ENCODE measurements around the gene IPO4. TPM values are rescaled to one million over a fixed set of nuclear protein-coding genes. Genes with fewer than 3 reads are reported as not detected.
A peak's percentile ranks its signal among the peaks of the same experiment; 100 is the strongest.

Gene IPO4
- total RNA-seq, 1 experiment from 2014 or later = 102 TPM

DNA sequence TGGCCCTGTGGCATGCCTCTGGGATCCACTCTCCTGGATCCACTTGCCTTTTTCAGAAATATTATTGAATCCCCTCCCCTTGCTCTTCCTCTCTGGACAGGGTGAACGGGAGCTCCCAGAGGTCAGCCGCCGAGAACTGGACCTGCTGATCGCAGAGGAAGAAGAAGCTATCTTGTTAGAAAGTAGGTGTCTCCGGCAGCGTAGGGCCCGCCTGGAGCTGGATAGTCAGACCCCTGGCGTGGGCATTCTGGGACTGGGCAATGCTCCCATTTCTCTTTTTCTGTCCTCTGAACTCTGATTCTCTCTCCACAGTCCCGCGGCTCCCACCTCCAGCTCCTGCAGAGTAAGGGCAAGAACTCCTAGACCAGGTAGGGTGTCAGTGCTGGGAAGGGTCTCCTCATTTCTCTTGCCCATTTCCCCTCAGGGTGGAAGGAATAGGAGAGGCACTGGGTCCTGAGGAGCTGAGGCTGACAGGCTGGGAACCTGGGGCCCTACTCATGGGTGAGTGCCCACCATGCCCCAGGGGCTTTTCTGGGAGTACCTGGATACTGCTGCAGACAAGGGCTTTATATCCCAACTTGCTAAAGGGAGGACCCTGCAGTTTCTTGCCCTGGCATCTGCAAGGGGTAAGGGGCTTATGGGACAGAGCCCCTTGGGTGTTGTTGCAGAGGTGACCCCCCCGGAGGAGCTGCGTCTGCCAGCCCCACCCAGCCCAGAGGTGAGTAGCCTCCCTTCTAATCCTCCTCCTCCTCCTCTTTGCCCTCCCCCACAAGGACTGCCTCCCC lies 11.4 kb downstream of the IPO4 start:
- no peaks in the 10 kb centered on the region for H3K9me2 ChIP-seq (ENCODE audit: insufficient read depth)
- no peaks in the 10 kb centered on the region for H3K79me2 ChIP-seq (ENCODE audit: insufficient read depth, low read length)
- H3K9ac ChIP-seq (ENCODE audit: low read length) = no peak overlapping the region
- no peak overlapping the region for H3K4me2 ChIP-seq (ENCODE audit: low read length)
- intact Hi-C loops (cut with micrococcal nuclease) = no loop called here
- H3K4me1 ChIP-seq (ENCODE audit: control insufficient read depth in 1 of 2, insufficient read depth in 2 of 2, low read length in 2 of 2) = no peaks in the 10 kb centered on the region
- no peaks in the 10 kb centered on the region for H3K27me3 ChIP-seq (ENCODE audit: insufficient read depth, low read length)
- no peak overlapping the region for H3K4me3 ChIP-seq (replicated peaks in 1 of 2; ENCODE audit: low read depth in 1 of 2, low read length in 2 of 2)
- no peak overlapping the region for H2AFZ ChIP-seq (ENCODE audit: low read depth, low read length, poor library complexity, severe bottlenecking)
- BruUV-seq (replicated peaks) = no TSS peak
- ATAC-seq (0 out of 2 replicates have a peak, but pooled peaks have one; percentile 5), DNase-seq (ENCODE audit: low read depth, low spot score) (no peak)
- POLR2A ChIA-PET = no interaction called here
- RAD21 ChIA-PET (ENCODE audit: low non-redundant PET in 1 of 2, low total read pairs in 2 of 2, uncharacterized antibody in 2 of 2, unreplicated experiment in 2 of 2) = no interaction called here
- no peak overlapping the region for H3K27ac ChIP-seq (ENCODE audit: low read depth, low read length)
- no peaks in the 10 kb centered on the region for H4K20me1 ChIP-seq (ENCODE audit: insufficient read depth)
- no peaks in the 10 kb centered on the region for H3K9me3 ChIP-seq (ENCODE audit: control insufficient read depth in 1 of 2, insufficient read depth in 1 of 2, low read depth in 1 of 2, low read length in 2 of 2)
- peaks cover 16 to 21% of the 10 kb centered on the region in 2 experiments; a peak in 3 of 4 replicates for H3K36me3 ChIP-seq (ENCODE audit: control insufficient read depth in 1 of 2, insufficient read depth in 2 of 2, low read length in 2 of 2)
- TF ChIP-seq SP1 (IDR thresholded peaks at IDR 0.05; ENCODE audit: low read depth) (no peak), ZNF274 (IDR thresholded peaks at IDR 0.05; ENCODE audit: low read depth, low read length) (no peak), EGR1 (IDR thresholded peaks at IDR 0.05; ENCODE audit: low read depth) (no peak), YY1 (IDR thresholded peaks at IDR 0.05; ENCODE audit: extremely low read depth, insufficient replicate concordance, low read depth, low read length) (no peak), SRF (IDR thresholded peaks at IDR 0.05; ENCODE audit: low read depth) (no peak), RAD21 (IDR thresholded peaks at IDR 0.05; ENCODE audit: low read depth) (no peak), SIN3A (IDR thresholded peaks at IDR 0.05; ENCODE audit: low read depth) (no peak), CBX3 (IDR thresholded peaks at IDR 0.05; ENCODE audit: low read depth) (no peak), ZFX (IDR thresholded peaks at IDR 0.05) (no peak), EZH2 (IDR thresholded peaks at IDR 0.05) (no peak), POLR2A (IDR thresholded peaks at IDR 0.05; ENCODE audit: borderline replicate concordance, extremely low read depth, insufficient read depth, insufficient read length) (no peak), JUND (IDR thresholded peaks at IDR 0.05) (no peak)
- TF ChIP-seq, protein P1, sequence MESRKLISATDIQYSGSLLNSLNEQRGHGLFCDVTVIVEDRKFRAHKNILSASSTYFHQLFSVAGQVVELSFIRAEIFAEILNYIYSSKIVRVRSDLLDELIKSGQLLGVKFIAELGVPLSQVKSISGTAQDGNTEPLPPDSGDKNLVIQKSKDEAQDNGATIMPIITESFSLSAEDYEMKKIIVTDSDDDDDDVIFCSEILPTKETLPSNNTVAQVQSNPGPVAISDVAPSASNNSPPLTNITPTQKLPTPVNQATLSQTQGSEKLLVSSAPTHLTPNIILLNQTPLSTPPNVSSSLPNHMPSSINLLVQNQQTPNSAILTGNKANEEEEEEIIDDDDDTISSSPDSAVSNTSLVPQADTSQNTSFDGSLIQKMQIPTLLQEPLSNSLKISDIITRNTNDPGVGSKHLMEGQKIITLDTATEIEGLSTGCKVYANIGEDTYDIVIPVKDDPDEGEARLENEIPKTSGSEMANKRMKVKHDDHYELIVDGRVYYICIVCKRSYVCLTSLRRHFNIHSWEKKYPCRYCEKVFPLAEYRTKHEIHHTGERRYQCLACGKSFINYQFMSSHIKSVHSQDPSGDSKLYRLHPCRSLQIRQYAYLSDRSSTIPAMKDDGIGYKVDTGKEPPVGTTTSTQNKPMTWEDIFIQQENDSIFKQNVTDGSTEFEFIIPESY (IDR thresholded peaks at IDR 0.05; ENCODE audit: extremely low read depth, insufficient replicate concordance, low read length) = no peak
- TF ChIP-seq, protein P2, sequence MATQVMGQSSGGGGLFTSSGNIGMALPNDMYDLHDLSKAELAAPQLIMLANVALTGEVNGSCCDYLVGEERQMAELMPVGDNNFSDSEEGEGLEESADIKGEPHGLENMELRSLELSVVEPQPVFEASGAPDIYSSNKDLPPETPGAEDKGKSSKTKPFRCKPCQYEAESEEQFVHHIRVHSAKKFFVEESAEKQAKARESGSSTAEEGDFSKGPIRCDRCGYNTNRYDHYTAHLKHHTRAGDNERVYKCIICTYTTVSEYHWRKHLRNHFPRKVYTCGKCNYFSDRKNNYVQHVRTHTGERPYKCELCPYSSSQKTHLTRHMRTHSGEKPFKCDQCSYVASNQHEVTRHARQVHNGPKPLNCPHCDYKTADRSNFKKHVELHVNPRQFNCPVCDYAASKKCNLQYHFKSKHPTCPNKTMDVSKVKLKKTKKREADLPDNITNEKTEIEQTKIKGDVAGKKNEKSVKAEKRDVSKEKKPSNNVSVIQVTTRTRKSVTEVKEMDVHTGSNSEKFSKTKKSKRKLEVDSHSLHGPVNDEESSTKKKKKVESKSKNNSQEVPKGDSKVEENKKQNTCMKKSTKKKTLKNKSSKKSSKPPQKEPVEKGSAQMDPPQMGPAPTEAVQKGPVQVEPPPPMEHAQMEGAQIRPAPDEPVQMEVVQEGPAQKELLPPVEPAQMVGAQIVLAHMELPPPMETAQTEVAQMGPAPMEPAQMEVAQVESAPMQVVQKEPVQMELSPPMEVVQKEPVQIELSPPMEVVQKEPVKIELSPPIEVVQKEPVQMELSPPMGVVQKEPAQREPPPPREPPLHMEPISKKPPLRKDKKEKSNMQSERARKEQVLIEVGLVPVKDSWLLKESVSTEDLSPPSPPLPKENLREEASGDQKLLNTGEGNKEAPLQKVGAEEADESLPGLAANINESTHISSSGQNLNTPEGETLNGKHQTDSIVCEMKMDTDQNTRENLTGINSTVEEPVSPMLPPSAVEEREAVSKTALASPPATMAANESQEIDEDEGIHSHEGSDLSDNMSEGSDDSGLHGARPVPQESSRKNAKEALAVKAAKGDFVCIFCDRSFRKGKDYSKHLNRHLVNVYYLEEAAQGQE (IDR thresholded peaks at IDR 0.05; ENCODE audit: low read depth) = no peak
- TF ChIP-seq, protein P3, sequence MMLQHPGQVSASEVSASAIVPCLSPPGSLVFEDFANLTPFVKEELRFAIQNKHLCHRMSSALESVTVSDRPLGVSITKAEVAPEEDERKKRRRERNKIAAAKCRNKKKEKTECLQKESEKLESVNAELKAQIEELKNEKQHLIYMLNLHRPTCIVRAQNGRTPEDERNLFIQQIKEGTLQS (IDR thresholded peaks at IDR 0.05) = no peak
- CTCF ChIA-PET = no interaction called here
